H1 (cell line): ENCODE measurements around the gene BRD8. TPM values are rescaled to one million over a fixed set of nuclear protein-coding genes. Genes with fewer than 3 reads are reported as not detected.
"Not testable (repeated sequence)": the region's sequence is repeated elsewhere in the genome, so short reads cannot be mapped to it uniquely, and the experiment has no call there.

Source experiments
- CTCF ChIA-PET: fragments of 300-600 bp; sonication (Branson Sonifier 250); formaldehyde crosslinking; loops from one replicate; lab custom pipeline; 2021; ENCODE audit not compliant: partially characterized antibody; lab: Charles Lee
- POLR2A ChIA-PET: fragments of 300-600 bp; sonication (Branson Sonifier 250); formaldehyde crosslinking; loops from one replicate; lab custom pipeline; 2021; ENCODE audit warnings: inconsistent platforms; ENCODE audit not compliant: partially characterized antibody; lab: Charles Lee
- DNase-seq, 2 experiments: peaks; one replicate each; pipeline versions ENCODE4 v3.0.0 to v3.0.0-alpha.2; 2010 to 2022; ENCODE audit warnings: low spot score in 2 of 2, low read depth in 1 of 2, mixed read lengths in 1 of 2
- FAIRE-seq: peaks from 2 replicates; lab custom pipeline; 2011; peaks lifted over from hg19 to GRCh38; lab: Jason Lieb, UNC
- H2AFZ ChIP-seq: 2 replicates; pipeline ENCODE4 v1.8.1; 2012; ENCODE audit warnings: low read length, inconsistent platforms
- H2AK5ac ChIP-seq: 2 replicates; pipeline ENCODE4 v1.6.1; 2013; ENCODE audit warnings: low read depth, low read length
- H2BK120ac ChIP-seq: replicated peaks from 2 replicates; pipeline ENCODE3; 2013; ENCODE audit warnings: low read depth, low read length, inconsistent platforms
- H2BK12ac ChIP-seq: 2 replicates; pipeline ENCODE4 v1.6.1; 2013; ENCODE audit warnings: low read depth, low read length
- H2BK15ac ChIP-seq: 2 replicates; pipeline ENCODE4 v1.6.1; 2013; ENCODE audit warnings: low read length
- H2BK20ac ChIP-seq: 2 replicates; pipeline ENCODE4 v1.6.1; 2013; ENCODE audit warnings: low read length
- H2BK5ac ChIP-seq: 2 replicates; pipeline ENCODE4 v1.6.1; 2013; ENCODE audit warnings: low read depth, low read length
- H3K14ac ChIP-seq: 2 replicates; pipeline ENCODE4 v1.6.1; 2013; ENCODE audit warnings: inconsistent platforms; ENCODE audit not compliant: insufficient read length
- H3K18ac ChIP-seq: 2 replicates; pipeline ENCODE4 v1.6.1; 2013; ENCODE audit warnings: low read length; ENCODE audit errors: extremely low read depth
- H3K23ac ChIP-seq: 2 replicates; pipeline ENCODE4 v1.6.1; 2013; ENCODE audit warnings: inconsistent platforms; ENCODE audit not compliant: insufficient read length
- H3K23me2 ChIP-seq: 2 replicates; pipeline ENCODE4 v1.6.1; 2013; ENCODE audit warnings: low read depth, low read length
- H3K27ac ChIP-seq: 2 replicates; pipeline ENCODE4 v1.6.1; 2011; ENCODE audit warnings: low read depth, low read length, inconsistent platforms
- H3K27me3 ChIP-seq, 4 experiments: replicated peaks in 1 of 4; 1 replicate in 1 of 4; 2 replicates in 3 of 4; pipeline versions ENCODE4 v1.6.1 to v1.8.1; 2011 to 2013; ENCODE audit warnings: low read length in 3 of 4, mild to moderate bottlenecking in 3 of 4, inconsistent platforms in 2 of 4, mixed read lengths in 2 of 4, moderate library complexity in 1 of 4; ENCODE audit not compliant: control insufficient read depth in 3 of 4, insufficient read depth in 3 of 4; ENCODE audit errors: extremely low read depth in 1 of 4
- H3K36me3 ChIP-seq, 4 experiments: 2 replicates each; pipeline versions ENCODE4 v1.6.1 to v1.8.1; 2011 to 2013; ENCODE audit warnings: mild to moderate bottlenecking in 4 of 4, low read length in 3 of 4, moderate library complexity in 2 of 4, control low read depth in 1 of 4, inconsistent platforms in 1 of 4; ENCODE audit not compliant: insufficient read depth in 4 of 4, control insufficient read depth in 2 of 4
- H3K4ac ChIP-seq: replicated peaks from 2 replicates; pipeline ENCODE3; 2013; ENCODE audit warnings: low read length, low read depth, mixed read lengths, inconsistent platforms; ENCODE audit not compliant: insufficient read length
- H3K4me1 ChIP-seq, 4 experiments: replicated peaks in 1 of 4; 1 replicate in 1 of 4; 2 replicates in 3 of 4; pipeline versions ENCODE4 v1.6.1 to v1.8.1; 2011 to 2013; ENCODE audit warnings: low read length in 3 of 4, inconsistent platforms in 2 of 4, mixed read lengths in 1 of 4; ENCODE audit not compliant: insufficient read depth in 4 of 4, control insufficient read depth in 3 of 4
- H3K4me2 ChIP-seq, 2 experiments: 2 replicates each; pipeline versions ENCODE4 v1.6.1 to v1.8.1; 2011 to 2013; ENCODE audit warnings: low read depth in 2 of 2, low read length in 2 of 2, control low read depth in 1 of 2, inconsistent platforms in 1 of 2, mild to moderate bottlenecking in 1 of 2; ENCODE audit not compliant: insufficient read depth in 1 of 2
- H3K4me3 ChIP-seq, 4 experiments: fragments of 200-600, 300-600 bp in 1 of 4; sonication (generic), shearing (Covaris generic), sonication (Bioruptor Twin) in 1 of 4; 2 replicates each; pipeline versions ENCODE4 v1.5.1 to v1.8.1; 2011 to 2016; ENCODE audit warnings: low read length in 4 of 4, low read depth in 3 of 4, control low read depth in 2 of 4, inconsistent platforms in 2 of 4, mild to moderate bottlenecking in 2 of 4, mixed read lengths in 1 of 4, moderate library complexity in 1 of 4; ENCODE audit not compliant: insufficient read depth in 2 of 4; ENCODE audit errors: extremely low read depth in 1 of 4
- H3K56ac ChIP-seq: replicated peaks from 2 replicates; pipeline ENCODE3; 2013; ENCODE audit warnings: low read depth, mild to moderate bottlenecking, mixed read lengths, low read length, inconsistent platforms; ENCODE audit not compliant: insufficient read length
- H3K79me1 ChIP-seq: 2 replicates; pipeline ENCODE4 v1.6.1; 2013; ENCODE audit warnings: low read depth, low read length, control low read depth
- H3K79me2 ChIP-seq, 2 experiments: 2 replicates each; pipeline versions ENCODE4 v1.6.1 to v1.8.1; 2012 to 2013; ENCODE audit warnings: low read length in 2 of 2, mild to moderate bottlenecking in 2 of 2, inconsistent platforms in 1 of 2; ENCODE audit not compliant: insufficient read depth in 2 of 2, control insufficient read depth in 1 of 2
- H3K9ac ChIP-seq, 4 experiments: replicated peaks in 1 of 4; 1 replicate in 1 of 4; 2 replicates in 3 of 4; pipeline versions ENCODE4 v1.6.1 to v1.8.1; 2011 to 2013; ENCODE audit warnings: low read depth in 3 of 4, low read length in 3 of 4, control low read depth in 2 of 4, mild to moderate bottlenecking in 2 of 4, moderate library complexity in 2 of 4, inconsistent platforms in 1 of 4; ENCODE audit errors: extremely low read depth in 1 of 4
- H3K9me3 ChIP-seq, 2 experiments: 2 replicates each; pipeline versions ENCODE4 v1.6.1 to v1.8.1; 2012 to 2013; ENCODE audit warnings: mild to moderate bottlenecking in 2 of 2, moderate library complexity in 2 of 2, control low read depth in 1 of 2, inconsistent platforms in 1 of 2, low read depth in 1 of 2, low read length in 1 of 2, mixed read lengths in 1 of 2; ENCODE audit not compliant: insufficient read depth in 2 of 2
- H4K20me1 ChIP-seq, 2 experiments: replicated peaks in 1 of 2; 2 replicates each; pipeline versions ENCODE3 to v1.8.1; 2011 to 2013; ENCODE audit warnings: inconsistent platforms in 2 of 2, low read length in 2 of 2, mild to moderate bottlenecking in 1 of 2; ENCODE audit not compliant: insufficient read depth in 2 of 2, control insufficient read depth in 1 of 2
- H4K5ac ChIP-seq: 2 replicates; pipeline ENCODE4 v1.6.1; 2013; ENCODE audit warnings: low read length, low read depth, mixed read lengths, inconsistent platforms; ENCODE audit not compliant: insufficient read length
- H4K8ac ChIP-seq: 2 replicates; pipeline ENCODE4 v1.8.0; 2013; ENCODE audit warnings: mild to moderate bottlenecking, moderate library complexity, low read length, inconsistent platforms; ENCODE audit not compliant: insufficient read depth; ENCODE audit errors: extremely low read depth
- H4K91ac ChIP-seq: replicated peaks from 2 replicates; pipeline ENCODE3; 2013; ENCODE audit warnings: low read length, mixed read lengths, inconsistent platforms; ENCODE audit not compliant: insufficient read length
- SP2 ChIP-seq: IDR thresholded peaks from 2 replicates; pipeline ENCODE4 v1.6.1; 2012; ENCODE audit warnings: mild to moderate bottlenecking, low read length, inconsistent platforms
- WGBS, 2 experiments: shearing (Covaris generic) in 1 of 2; methylation state at CpG; one replicate each; pipeline versions ENCODE4 v1.1.6 to v1.1.7; 2013 to 2015; ENCODE audit warnings: low lambda C conversion rate in 2 of 2, mixed read lengths in 2 of 2, inconsistent platforms in 1 of 2, low coverage in 1 of 2, missing lambda C conversion rate in 1 of 2; ENCODE audit not compliant: insufficient replicate concordance in 2 of 2, insufficient coverage in 1 of 2, insufficient read length in 1 of 2; ENCODE audit errors: extremely low coverage in 1 of 2, missing lambda C conversion rate in 1 of 2; 5-methylcytosine and 5-hydroxymethylcytosine counted together
- polyA plus RNA-seq, 7 experiments: library from polyadenylated mRNA; depleted of rRNA in 3 of 7; stranded (reverse) in 5 of 7; unstranded in 2 of 7; fragments of >200 nt in 5 of 7; fragments of 200-250 nt in 2 of 7; gene quantifications; 1 replicate in 5 of 7; 2 replicates in 1 of 7; 4 replicates in 1 of 7; pipeline versions ENCODE4 v1.2.1 to v1.2.3, GENCODE V29; 2011 to 2013; ENCODE audit warnings: missing spikeins in 2 of 7, mixed read lengths in 2 of 7
- total RNA-seq: library from RNA; stranded (reverse); fragmentation: NEBNext Ultra II Directional; extraction: Animal tissue kit (Norgen Biotek cat#: 25700); gene quantifications from 2 replicates; pipeline ENCODE4 v1.2.1, GENCODE V29; 2021

BRD8 gene
- total and polyA plus RNA-seq, 2 of the 8 experiments (the other 6 are each of a cell fraction or from before 2014, with no cell fraction given) = 37.8 to 75.8 TPM

DNA sequence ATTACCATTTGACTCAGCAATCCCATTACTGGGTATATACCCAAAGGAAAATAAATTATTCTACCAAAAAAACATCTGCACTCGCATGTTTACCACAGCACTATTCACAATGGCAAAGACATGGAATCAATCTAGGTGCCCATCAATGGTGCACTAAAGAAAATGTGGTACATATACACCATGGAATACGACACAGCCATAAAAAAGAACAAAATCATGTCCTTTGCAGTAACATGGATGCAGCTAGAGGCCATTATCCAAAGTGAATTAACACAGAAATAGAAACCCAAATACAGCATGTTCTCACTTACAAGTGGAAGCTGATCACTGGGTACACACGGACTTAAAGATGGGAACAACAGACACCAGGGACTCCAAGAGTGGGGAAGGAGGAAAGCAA is 32.6 kb upstream of the BRD8 start (continued):
- TF ChIP-seq SP2 = no peak

- H3K18ac ChIP-seq, H4K20me1 ChIP-seq, H2BK120ac ChIP-seq, H3K56ac ChIP-seq, H3K23ac ChIP-seq, H3K9ac ChIP-seq, H3K79me2 ChIP-seq, H4K8ac ChIP-seq, H3K4me2 ChIP-seq, H4K5ac ChIP-seq, H3K4ac ChIP-seq, H2BK12ac ChIP-seq, H2BK5ac ChIP-seq, FAIRE-seq, H2BK15ac ChIP-seq, H2AK5ac ChIP-seq, H4K91ac ChIP-seq, H3K27me3 ChIP-seq, H3K79me1 ChIP-seq, H3K4me3 ChIP-seq, DNase-seq, H2BK20ac ChIP-seq, H2AFZ ChIP-seq, H3K14ac ChIP-seq, CTCF ChIA-PET, H3K4me1 ChIP-seq, H3K27ac ChIP-seq, H3K9me3 ChIP-seq, H3K23me2 ChIP-seq: not testable (repeated sequence)
- POLR2A ChIA-PET = interaction anchor here (1.9 kb wide), 1 partner anchor 15 kb away, joined by 4 read pairs; the partner anchor contains the start of gene KIF20A
- peaks cover 18 to 73% (median 42%) of the 10 kb centered on the region in 4 experiments; a peak in 7 of 8 replicates for H3K36me3 ChIP-seq
- WGBS, 2 experiments = 94% methylated on average over 6 of the region's 8 CpGs; no CpG with 5 or more reads in 1 of the 2 experiments
Measured at GRCh38 chr5:138193859-138194258, 15.4 kb upstream of the BRD8 start.
